SK-N-SH treated with all-trans-retinoic acid at 6 μM for 48 hours (cell line): ENCODE data around the gene LRRC19.

Experiments used
- ATAC-seq: fragments of 200-7000 bp; cut with Tn5 transposase; 3 replicates; pipeline ENCODE4 v1.9.1; 2020; ENCODE audit warnings: mild to moderate bottlenecking, moderate library complexity
- ARNTL ChIP-seq: fragments of 450-650 bp; formaldehyde crosslinking; IDR thresholded peaks from 2 replicates; pipeline ENCODE4 v1.5.0; 2020; ENCODE audit warnings: low read depth, mild to moderate bottlenecking, moderate library complexity, borderline replicate concordance
- BACH2 ChIP-seq: fragments of 250-450 bp; sonication (Bioruptor Pico); IDR thresholded peaks from 2 replicates; pipeline ENCODE4 v1.9.0; 2021; ENCODE audit warnings: mild to moderate bottlenecking, borderline replicate concordance
- ESRRG ChIP-seq: fragments of 250-450 bp; sonication (Bioruptor Pico); IDR thresholded peaks from 2 replicates; pipeline ENCODE4 v1.6.1; 2021; ENCODE audit warnings: mild to moderate bottlenecking
- GLIS3 ChIP-seq: fragments of 250-450 bp; sonication (Bioruptor Pico); IDR thresholded peaks from 2 replicates; pipeline ENCODE4 v1.5.0; 2020; ENCODE audit warnings: mild to moderate bottlenecking, moderate library complexity
- ISL1 ChIP-seq: fragments of 250-450 bp; sonication (Bioruptor Pico); IDR thresholded peaks from 2 replicates; pipeline ENCODE4 v2.1.2; 2022; ENCODE audit warnings: mild to moderate bottlenecking, moderate library complexity
- OSR1 ChIP-seq: fragments of 250-450 bp; sonication (Bioruptor Pico); IDR thresholded peaks from 2 replicates; pipeline ENCODE4 v1.8.0; 2022; ENCODE audit warnings: moderate library complexity, mild to moderate bottlenecking, inconsistent platforms
- PPARA ChIP-seq: fragments of 250-450 bp; sonication (Bioruptor Pico); IDR thresholded peaks from 2 replicates; pipeline ENCODE4 v1.5.0; 2020; ENCODE audit warnings: mild to moderate bottlenecking, borderline replicate concordance
- RARB ChIP-seq: fragments of 250-450 bp; sonication (Bioruptor Pico); IDR thresholded peaks from 2 replicates; pipeline ENCODE4 v1.8.0; 2021; ENCODE audit warnings: mild to moderate bottlenecking, moderate library complexity
- SNAI2 ChIP-seq: fragments of 250-450 bp; sonication (Bioruptor Pico); IDR thresholded peaks from 2 replicates; pipeline ENCODE4 v1.5.0; 2020; ENCODE audit warnings: mild to moderate bottlenecking, moderate library complexity
- TCF4 ChIP-seq: fragments of 250-450 bp; sonication (Bioruptor Pico); IDR thresholded peaks from 2 replicates; pipeline ENCODE4 v1.8.0; 2021; ENCODE audit warnings: mild to moderate bottlenecking, moderate library complexity, borderline replicate concordance
- TOX ChIP-seq: fragments of 250-450 bp; sonication (Bioruptor Pico); IDR thresholded peaks from 2 replicates; pipeline ENCODE4 v1.8.0; 2021; ENCODE audit warnings: mild to moderate bottlenecking, moderate library complexity, borderline replicate concordance
- ZC3H10 ChIP-seq: fragments of 250-450 bp; sonication (Bioruptor Pico); IDR thresholded peaks from 2 replicates; pipeline ENCODE4 v1.5.1; 2021; ENCODE audit warnings: mild to moderate bottlenecking, moderate library complexity
- ZFP3 ChIP-seq: fragments of 250-450 bp; sonication (Bioruptor Pico); IDR thresholded peaks from 2 replicates; pipeline ENCODE4 v1.5.0; 2020; ENCODE audit warnings: mild to moderate bottlenecking, moderate library complexity
- ZNF565 ChIP-seq: fragments of 450-650 bp; formaldehyde crosslinking; conservative IDR thresholded peaks from 2 replicates; pipeline ENCODE4 v1.5.0; 2020; ENCODE audit warnings: low read depth, mild to moderate bottlenecking, moderate library complexity
- ZNF8 ChIP-seq: fragments of 450-650 bp; formaldehyde crosslinking; IDR thresholded peaks from 2 replicates; pipeline ENCODE4 v1.5.0; 2020; ENCODE audit warnings: mild to moderate bottlenecking, moderate library complexity
- TF ChIP-seq, protein P1 (sequence below): fragments of 250-450 bp; sonication (Bioruptor Pico); IDR thresholded peaks from 2 replicates; pipeline ENCODE4 v1.5.0; 2020; ENCODE audit warnings: mild to moderate bottlenecking, moderate library complexity
- TF ChIP-seq, protein P2 (sequence below): fragments of 250-450 bp; sonication (Bioruptor Pico); IDR thresholded peaks from 2 replicates; pipeline ENCODE4 v1.5.1; 2021; ENCODE audit warnings: mild to moderate bottlenecking, moderate library complexity
- TF ChIP-seq, protein P3 (sequence below): fragments of 250-450 bp; sonication (Bioruptor Pico); IDR thresholded peaks from 2 replicates; pipeline ENCODE4 v1.8.0; 2020; ENCODE audit warnings: mild to moderate bottlenecking, moderate library complexity, borderline replicate concordance
- TF ChIP-seq, protein P4 (sequence below): fragments of 250-450 bp; sonication (Bioruptor Pico); IDR thresholded peaks from 2 replicates; pipeline ENCODE4 v1.5.1; 2020; ENCODE audit warnings: low read depth, mild to moderate bottlenecking, moderate library complexity

The LRRC19 gene

DNA sequence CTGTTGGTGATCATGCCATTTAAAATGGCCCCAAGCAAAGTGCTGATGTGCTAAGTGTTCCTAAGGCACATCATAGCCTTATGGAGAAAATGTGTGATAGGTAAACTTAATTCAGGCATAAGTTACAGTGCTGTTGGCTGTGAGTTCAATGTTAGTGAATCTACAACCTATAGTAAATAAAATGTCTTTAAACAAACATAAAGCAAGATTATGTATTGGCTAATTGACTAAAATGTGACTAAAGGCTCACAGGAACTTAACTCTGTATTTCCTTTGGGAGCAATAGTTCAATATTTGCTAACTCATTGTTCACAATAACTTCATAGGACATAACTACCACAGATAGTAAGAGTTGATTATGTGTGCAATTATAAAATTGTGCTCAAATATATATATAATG lies 49.4 kb upstream of the LRRC19 start (continued):
- TF ChIP-seq ISL1 (CRISPR knock-in tag): no peak
- TF ChIP-seq RARB: no peak
- TF ChIP-seq TCF4 (CRISPR knock-in tag): no peak

DNA sequence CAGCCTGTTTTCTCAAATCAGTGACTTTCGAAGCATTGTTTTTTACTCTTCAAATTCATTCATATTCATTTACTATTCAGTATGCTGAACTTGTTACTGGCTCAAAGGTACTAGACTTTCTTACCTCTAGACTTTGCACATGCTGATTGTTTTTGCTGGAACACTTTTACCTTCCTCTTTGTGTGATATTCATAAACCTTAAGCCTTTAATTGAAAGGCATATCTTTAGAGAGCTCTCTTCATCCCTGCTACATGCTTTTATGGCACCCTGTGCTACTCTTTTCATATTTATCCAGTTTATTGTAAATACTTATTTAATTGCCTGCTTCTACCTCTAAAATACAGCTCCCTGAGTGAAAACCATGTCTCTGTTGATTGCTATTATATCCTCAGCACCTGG lies 48.7 kb upstream of the LRRC19 start:
- ATAC-seq: no peak
- TF ChIP-seq, protein P1, sequence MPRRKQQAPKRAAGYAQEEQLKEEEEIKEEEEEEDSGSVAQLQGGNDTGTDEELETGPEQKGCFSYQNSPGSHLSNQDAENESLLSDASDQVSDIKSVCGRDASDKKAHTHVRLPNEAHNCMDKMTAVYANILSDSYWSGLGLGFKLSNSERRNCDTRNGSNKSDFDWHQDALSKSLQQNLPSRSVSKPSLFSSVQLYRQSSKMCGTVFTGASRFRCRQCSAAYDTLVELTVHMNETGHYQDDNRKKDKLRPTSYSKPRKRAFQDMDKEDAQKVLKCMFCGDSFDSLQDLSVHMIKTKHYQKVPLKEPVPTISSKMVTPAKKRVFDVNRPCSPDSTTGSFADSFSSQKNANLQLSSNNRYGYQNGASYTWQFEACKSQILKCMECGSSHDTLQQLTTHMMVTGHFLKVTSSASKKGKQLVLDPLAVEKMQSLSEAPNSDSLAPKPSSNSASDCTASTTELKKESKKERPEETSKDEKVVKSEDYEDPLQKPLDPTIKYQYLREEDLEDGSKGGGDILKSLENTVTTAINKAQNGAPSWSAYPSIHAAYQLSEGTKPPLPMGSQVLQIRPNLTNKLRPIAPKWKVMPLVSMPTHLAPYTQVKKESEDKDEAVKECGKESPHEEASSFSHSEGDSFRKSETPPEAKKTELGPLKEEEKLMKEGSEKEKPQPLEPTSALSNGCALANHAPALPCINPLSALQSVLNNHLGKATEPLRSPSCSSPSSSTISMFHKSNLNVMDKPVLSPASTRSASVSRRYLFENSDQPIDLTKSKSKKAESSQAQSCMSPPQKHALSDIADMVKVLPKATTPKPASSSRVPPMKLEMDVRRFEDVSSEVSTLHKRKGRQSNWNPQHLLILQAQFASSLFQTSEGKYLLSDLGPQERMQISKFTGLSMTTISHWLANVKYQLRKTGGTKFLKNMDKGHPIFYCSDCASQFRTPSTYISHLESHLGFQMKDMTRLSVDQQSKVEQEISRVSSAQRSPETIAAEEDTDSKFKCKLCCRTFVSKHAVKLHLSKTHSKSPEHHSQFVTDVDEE (CRISPR knock-in tag): no peak
- TF ChIP-seq ARNTL (CRISPR knock-in tag) (no peak), SNAI2 (CRISPR knock-in tag) (no peak), PPARA (CRISPR knock-in tag) (no peak)
- TF ChIP-seq, protein P2, sequence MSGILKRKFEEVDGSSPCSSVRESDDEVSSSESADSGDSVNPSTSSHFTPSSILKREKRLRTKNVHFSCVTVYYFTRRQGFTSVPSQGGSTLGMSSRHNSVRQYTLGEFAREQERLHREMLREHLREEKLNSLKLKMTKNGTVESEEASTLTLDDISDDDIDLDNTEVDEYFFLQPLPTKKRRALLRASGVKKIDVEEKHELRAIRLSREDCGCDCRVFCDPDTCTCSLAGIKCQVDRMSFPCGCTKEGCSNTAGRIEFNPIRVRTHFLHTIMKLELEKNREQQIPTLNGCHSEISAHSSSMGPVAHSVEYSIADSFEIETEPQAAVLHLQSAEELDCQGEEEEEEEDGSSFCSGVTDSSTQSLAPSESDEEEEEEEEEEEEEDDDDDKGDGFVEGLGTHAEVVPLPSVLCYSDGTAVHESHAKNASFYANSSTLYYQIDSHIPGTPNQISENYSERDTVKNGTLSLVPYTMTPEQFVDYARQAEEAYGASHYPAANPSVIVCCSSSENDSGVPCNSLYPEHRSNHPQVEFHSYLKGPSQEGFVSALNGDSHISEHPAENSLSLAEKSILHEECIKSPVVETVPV (CRISPR knock-in tag): no peak
- TF ChIP-seq, protein P3, sequence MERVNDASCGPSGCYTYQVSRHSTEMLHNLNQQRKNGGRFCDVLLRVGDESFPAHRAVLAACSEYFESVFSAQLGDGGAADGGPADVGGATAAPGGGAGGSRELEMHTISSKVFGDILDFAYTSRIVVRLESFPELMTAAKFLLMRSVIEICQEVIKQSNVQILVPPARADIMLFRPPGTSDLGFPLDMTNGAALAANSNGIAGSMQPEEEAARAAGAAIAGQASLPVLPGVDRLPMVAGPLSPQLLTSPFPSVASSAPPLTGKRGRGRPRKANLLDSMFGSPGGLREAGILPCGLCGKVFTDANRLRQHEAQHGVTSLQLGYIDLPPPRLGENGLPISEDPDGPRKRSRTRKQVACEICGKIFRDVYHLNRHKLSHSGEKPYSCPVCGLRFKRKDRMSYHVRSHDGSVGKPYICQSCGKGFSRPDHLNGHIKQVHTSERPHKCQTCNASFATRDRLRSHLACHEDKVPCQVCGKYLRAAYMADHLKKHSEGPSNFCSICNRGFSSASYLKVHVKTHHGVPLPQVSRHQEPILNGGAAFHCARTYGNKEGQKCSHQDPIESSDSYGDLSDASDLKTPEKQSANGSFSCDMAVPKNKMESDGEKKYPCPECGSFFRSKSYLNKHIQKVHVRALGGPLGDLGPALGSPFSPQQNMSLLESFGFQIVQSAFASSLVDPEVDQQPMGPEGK (CRISPR knock-in tag): no peak
- TF ChIP-seq, all 23 proteins: peak for 0

DNA sequence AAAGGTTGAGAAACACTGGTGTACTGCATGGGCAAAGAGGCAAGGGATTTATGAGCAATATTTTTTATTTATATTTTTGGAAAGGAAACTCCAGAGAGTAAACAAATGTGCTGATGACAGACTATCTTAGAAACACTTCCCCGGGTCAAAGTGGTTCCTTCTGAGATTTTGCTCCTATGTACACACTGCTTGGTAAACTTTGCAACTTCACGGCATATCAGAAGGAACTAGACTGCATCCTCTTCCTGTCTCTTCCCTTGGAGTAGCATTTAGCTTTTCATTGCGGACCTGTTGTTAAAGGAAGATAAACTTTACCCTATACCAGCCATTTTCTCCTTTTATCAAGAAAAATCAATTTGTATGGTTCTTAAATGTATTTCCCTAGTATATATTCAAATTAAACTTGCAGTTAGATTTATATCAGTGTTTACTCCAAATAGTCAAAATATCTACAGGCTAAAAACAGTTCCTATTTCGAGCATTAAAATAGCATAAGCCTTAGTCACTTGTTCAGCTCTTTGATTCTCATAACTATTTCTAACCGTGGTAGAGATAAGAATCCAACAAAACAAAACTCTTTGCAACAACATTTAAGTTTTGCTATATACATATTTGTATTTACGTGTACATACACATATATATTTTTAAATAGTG lies 48.0 kb upstream of the LRRC19 start:
- no peak; the same call in 2 of the 3 replicates for ATAC-seq
- TF ChIP-seq ESRRG (CRISPR knock-in tag) (no peak), ISL1 (CRISPR knock-in tag) (0 out of 2 replicates have a peak, but pooled peaks have one; percentile 21), ZC3H10 (CRISPR knock-in tag) (no peak), BACH2 (no peak)
- TF ChIP-seq, protein P2 (CRISPR knock-in tag): no peak
- TF ChIP-seq, protein P1 (CRISPR knock-in tag): no peak

DNA sequence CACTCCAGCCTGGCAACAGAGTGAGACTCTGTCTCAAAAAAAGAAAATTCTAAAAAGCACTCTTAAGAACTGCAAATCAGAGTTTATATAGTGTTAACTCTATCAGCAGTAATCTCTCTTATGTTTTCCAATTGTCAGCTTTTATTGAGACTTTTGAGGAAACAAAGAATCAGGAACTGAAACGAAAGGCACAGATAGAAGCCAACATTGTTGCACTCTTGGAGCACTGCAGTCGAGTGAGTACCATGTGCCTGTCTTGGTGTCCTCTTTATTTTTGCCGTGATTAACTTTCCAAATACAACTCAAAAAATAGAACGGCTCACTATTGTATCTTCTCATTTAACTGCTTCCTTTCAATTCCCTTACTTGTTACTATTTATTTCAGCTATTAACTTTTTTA lies 41.7 kb upstream of the LRRC19 start:
- TF ChIP-seq, protein P2 (CRISPR knock-in tag): no peak
- TF ChIP-seq ZFP3 (no peak), ZNF565 (CRISPR knock-in tag) (no peak), SNAI2 (CRISPR knock-in tag) (no peak), GLIS3 (CRISPR knock-in tag) (no peak), ARNTL (CRISPR knock-in tag) (no peak), ZNF8 (no peak), TOX (CRISPR knock-in tag) (no peak), OSR1 (CRISPR knock-in tag) (no peak)
- TF ChIP-seq, protein P4, sequence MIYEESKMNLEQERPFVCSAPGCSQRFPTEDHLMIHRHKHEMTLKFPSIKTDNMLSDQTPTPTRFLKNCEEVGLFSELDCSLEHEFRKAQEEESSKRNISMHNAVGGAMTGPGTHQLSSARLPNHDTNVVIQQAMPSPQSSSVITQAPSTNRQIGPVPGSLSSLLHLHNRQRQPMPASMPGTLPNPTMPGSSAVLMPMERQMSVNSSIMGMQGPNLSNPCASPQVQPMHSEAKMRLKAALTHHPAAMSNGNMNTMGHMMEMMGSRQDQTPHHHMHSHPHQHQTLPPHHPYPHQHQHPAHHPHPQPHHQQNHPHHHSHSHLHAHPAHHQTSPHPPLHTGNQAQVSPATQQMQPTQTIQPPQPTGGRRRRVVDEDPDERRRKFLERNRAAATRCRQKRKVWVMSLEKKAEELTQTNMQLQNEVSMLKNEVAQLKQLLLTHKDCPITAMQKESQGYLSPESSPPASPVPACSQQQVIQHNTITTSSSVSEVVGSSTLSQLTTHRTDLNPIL (CRISPR knock-in tag): no peak
- no peak for ATAC-seq
